HepG2 (cell line): Measurements from ENCODE around the gene ASPHD1. TPM values are rescaled to one million over a fixed set of nuclear protein-coding genes. Genes with fewer than 3 reads are reported as not detected.

Experiments used
- AGO2 ChIP-seq: fragments of 200-400 bp; formaldehyde crosslinking; optimal IDR thresholded peaks from 2 replicates; pipeline ENCODE3; 2017; ENCODE audit warnings: mild to moderate bottlenecking, low read depth, low read length, moderate library complexity
- ARNTL ChIP-seq: sonication (generic); formaldehyde crosslinking; IDR thresholded peaks from 2 replicates; pipeline ENCODE4 v1.4.0; 2020; ENCODE audit warnings: mild to moderate bottlenecking, missing genetic modification reagents
- E2F1 ChIP-seq: sonication (generic); formaldehyde crosslinking; IDR thresholded peaks from 2 replicates; pipeline ENCODE4 v1.5.0; 2020; ENCODE audit warnings: missing genetic modification reagents
- EEA1 ChIP-seq: sonication (generic); formaldehyde crosslinking; IDR thresholded peaks from 2 replicates; pipeline ENCODE4 v1.5.1; 2020; ENCODE audit warnings: mild to moderate bottlenecking, missing genetic modification reagents, borderline replicate concordance
- HNRNPH1 ChIP-seq: fragments of 200-400 bp; formaldehyde crosslinking; optimal IDR thresholded peaks from 2 replicates; pipeline ENCODE3; 2017; ENCODE audit warnings: mild to moderate bottlenecking, low read depth, low read length
- KDM4B ChIP-seq: sonication (generic); formaldehyde crosslinking; IDR thresholded peaks from 2 replicates; pipeline ENCODE4 v1.4.0; 2020; ENCODE audit warnings: missing genetic modification reagents
- KDM5B ChIP-seq: sonication (generic); formaldehyde crosslinking; IDR thresholded peaks from 2 replicates; pipeline ENCODE4 v1.4.0; 2020; ENCODE audit warnings: missing genetic modification reagents, mild to moderate bottlenecking, borderline replicate concordance
- NCOA1 ChIP-seq: sonication (generic); formaldehyde crosslinking; IDR thresholded peaks from 2 replicates; pipeline ENCODE4 v1.9.0; 2021; ENCODE audit warnings: missing genetic modification reagents
- NCOA5 ChIP-seq: sonication (generic); formaldehyde crosslinking; IDR thresholded peaks from 2 replicates; pipeline ENCODE4 v1.4.0; 2020; ENCODE audit warnings: missing genetic modification reagents
- NR3C1 ChIP-seq: sonication (generic); formaldehyde crosslinking; IDR thresholded peaks from 2 replicates; pipeline ENCODE4 v1.4.0; 2020; ENCODE audit warnings: missing genetic modification reagents
- PHF8 ChIP-seq: sonication (generic); formaldehyde crosslinking; IDR thresholded peaks from 2 replicates; pipeline ENCODE4 v1.5.0; 2020; ENCODE audit warnings: missing genetic modification reagents
- SALL1 ChIP-seq: sonication (generic); formaldehyde crosslinking; IDR thresholded peaks from 2 replicates; pipeline ENCODE4 v1.8.0; 2022; ENCODE audit warnings: mild to moderate bottlenecking, missing genetic modification reagents
- SMARCC2 ChIP-seq: fragments of 450-650 bp; IDR thresholded peaks from 2 replicates; pipeline ENCODE4 v1.6.1; 2017; ENCODE audit warnings: antibody characterized with exemption, mild to moderate bottlenecking
- TGIF2 ChIP-seq: IDR thresholded peaks from 2 replicates; pipeline ENCODE4 v1.6.1; 2016; ENCODE audit warnings: control low read depth, missing compliant biosample characterization
- TRAFD1 ChIP-seq: sonication (generic); formaldehyde crosslinking; IDR thresholded peaks from 2 replicates; pipeline ENCODE4 v1.5.1; 2020; ENCODE audit warnings: missing genetic modification reagents, mild to moderate bottlenecking, borderline replicate concordance
- ZBTB26 ChIP-seq: IDR thresholded peaks from 2 replicates; pipeline ENCODE4 v1.6.1; 2016; ENCODE audit warnings: missing compliant biosample characterization, missing genetic modification reagents, borderline replicate concordance
- ZNF614 ChIP-seq: IDR thresholded peaks from 2 replicates; pipeline ENCODE4 v1.6.1; 2018; ENCODE audit warnings: missing biosample characterization, missing genetic modification reagents, inconsistent platforms, borderline replicate concordance
- polyA plus RNA-seq, 8 experiments: library from polyadenylated mRNA; depleted of rRNA in 3 of 8; stranded (reverse) in 7 of 8; unstranded in 1 of 8; fragments of >200 nt; fragmentation: Illumina TruSeq in 4 of 8; extraction: Trizol in 4 of 8; gene quantifications; 2 replicates each; pipeline versions ENCODE4 v1.2.1 to v1.2.3, GENCODE V29; 2011 to 2016; ENCODE audit warnings: low read depth in 4 of 8, missing spikeins in 1 of 8, mixed read lengths in 1 of 8; ENCODE audit not compliant: insufficient read depth in 1 of 8
- total RNA-seq, 5 experiments: library from RNA; depleted of rRNA; stranded (reverse); fragments of >200 nt; fragmentation: Illumina TruSeq; extraction: Trizol; gene quantifications; 2 replicates each; pipeline ENCODE4 v1.2.3, GENCODE V29; 2016; ENCODE audit warnings: low read depth in 1 of 5
- TF ChIP-seq, protein P1 (sequence below): sonication (generic); formaldehyde crosslinking; IDR thresholded peaks from 2 replicates; pipeline ENCODE4 v1.5.0; 2020; ENCODE audit warnings: mild to moderate bottlenecking, missing genetic modification reagents, borderline replicate concordance
- TF ChIP-seq, protein P2 (sequence below): sonication (generic); formaldehyde crosslinking; IDR thresholded peaks from 2 replicates; pipeline ENCODE4 v1.8.1; 2023; ENCODE audit warnings: missing genetic modification reagents, inconsistent platforms, borderline replicate concordance

The ASPHD1 gene
- total and polyA plus RNA-seq, 2 of the 13 experiments (the other 11 are each of a cell fraction or from before 2014, with no cell fraction given): 13.1 to 19.7 TPM

GRCh38 chr16:29891525-29892457 lies 8.5 kb upstream of the ASPHD1 start (continued):
- TF ChIP-seq PHF8 (no peak), HNRNPH1 (no peak), ZBTB26 (CRISPR knock-in tag) (no peak), NCOA1 (CRISPR knock-in tag) (no peak), KDM4B (CRISPR knock-in tag) (no peak), NCOA5 (CRISPR knock-in tag) (no peak), ZNF614 (CRISPR knock-in tag) (no peak), AGO2 (no peak), EEA1 (CRISPR knock-in tag) (no peak), TGIF2 (CRISPR knock-in tag) (no peak; the same call in 1 of the 2 replicates), E2F1 (no peak), KDM5B (CRISPR knock-in tag) (no peak), SALL1 (CRISPR knock-in tag) (no peak), TRAFD1 (CRISPR knock-in tag) (no peak), NR3C1 (CRISPR knock-in tag) (no peak), SMARCC2 (no peak), ARNTL (CRISPR knock-in tag) (peak; percentile 76)
- TF ChIP-seq, protein P1, sequence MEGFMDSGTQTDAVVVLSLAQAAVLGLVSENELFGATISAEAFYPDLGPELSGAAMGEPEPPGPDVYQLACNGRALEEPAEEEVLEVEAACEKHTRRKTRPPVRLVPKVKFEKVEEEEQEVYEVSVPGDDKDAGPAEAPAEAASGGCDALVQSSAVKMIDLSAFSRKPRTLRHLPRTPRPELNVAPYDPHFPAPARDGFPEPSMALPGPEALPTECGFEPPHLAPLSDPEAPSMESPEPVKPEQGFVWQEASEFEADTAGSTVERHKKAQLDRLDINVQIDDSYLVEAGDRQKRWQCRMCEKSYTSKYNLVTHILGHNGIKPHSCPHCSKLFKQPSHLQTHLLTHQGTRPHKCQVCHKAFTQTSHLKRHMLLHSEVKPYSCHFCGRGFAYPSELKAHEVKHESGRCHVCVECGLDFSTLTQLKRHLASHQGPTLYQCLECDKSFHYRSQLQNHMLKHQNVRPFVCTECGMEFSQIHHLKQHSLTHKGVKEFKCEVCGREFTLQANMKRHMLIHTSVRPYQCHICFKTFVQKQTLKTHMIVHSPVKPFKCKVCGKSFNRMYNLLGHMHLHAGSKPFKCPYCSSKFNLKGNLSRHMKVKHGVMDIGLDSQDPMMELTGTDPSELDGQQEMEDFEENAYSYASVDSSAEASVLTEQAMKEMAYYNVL: peak; percentile 80; the same call in 1 of the 2 replicates
- TF ChIP-seq, protein P2, sequence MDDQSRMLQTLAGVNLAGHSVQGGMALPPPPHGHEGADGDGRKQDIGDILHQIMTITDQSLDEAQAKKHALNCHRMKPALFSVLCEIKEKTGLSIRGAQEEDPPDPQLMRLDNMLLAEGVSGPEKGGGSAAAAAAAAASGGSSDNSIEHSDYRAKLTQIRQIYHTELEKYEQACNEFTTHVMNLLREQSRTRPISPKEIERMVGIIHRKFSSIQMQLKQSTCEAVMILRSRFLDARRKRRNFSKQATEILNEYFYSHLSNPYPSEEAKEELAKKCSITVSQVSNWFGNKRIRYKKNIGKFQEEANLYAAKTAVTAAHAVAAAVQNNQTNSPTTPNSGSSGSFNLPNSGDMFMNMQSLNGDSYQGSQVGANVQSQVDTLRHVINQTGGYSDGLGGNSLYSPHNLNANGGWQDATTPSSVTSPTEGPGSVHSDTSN (CRISPR knock-in tag): no peak
